ENCODE results near the gene ASCL1.

- TF ChIP-seq CTCF (IDR thresholded peaks at IDR 0.05) (no peak), POLR2A (IDR thresholded peaks at IDR 0.05) (no peak)
Measured at GRCh38 chr12:102918840-102919239, 38.6 kb upstream of the ASCL1 start.
